Caco-2 (cell line): Measurements from ENCODE around the gene CCDC50. TPM values are rescaled to one million over a fixed set of nuclear protein-coding genes. Genes with fewer than 3 reads are reported as not detected.

Experiments
- BruUV-seq: library from RNA; stranded (reverse); fragments of 400-500 nt; replicated peaks from 2 replicates; lab custom pipeline; 2021; lab: Mats Ljungman, UMichigan
- CTCF ChIA-PET: fragments of 300-600 bp; sonication (Branson Sonifier 250); formaldehyde crosslinking; loops from one replicate; lab custom pipeline; 2022; ENCODE audit warnings: antibody characterized with exemption; lab: Charles Lee
- POLR2A ChIA-PET: fragments of 300-600 bp; sonication (Branson Sonifier 250); formaldehyde crosslinking; loops from one replicate; lab custom pipeline; 2022; ENCODE audit warnings: antibody characterized with exemption; lab: Charles Lee
- DNase-seq, 2 experiments: peaks; one replicate each; pipeline versions ENCODE4 v3.0.0 to v3.0.0-alpha.2; 2020 to 2022
- H3K27me3 ChIP-seq: replicated peaks from 2 replicates; pipeline ENCODE4 v1.6.0; 2011; ENCODE audit warnings: low read length; ENCODE audit not compliant: control insufficient read depth, insufficient read depth
- H3K36me3 ChIP-seq: 2 replicates; pipeline ENCODE4 v1.5.1; 2011; ENCODE audit warnings: low read length; ENCODE audit not compliant: control insufficient read depth, insufficient read depth
- H3K4me1 ChIP-seq: fragments of 250-450 bp; sonication (Bioruptor Pico); 2 replicates; pipeline ENCODE4 v1.5.1; 2020; ENCODE audit warnings: mild to moderate bottlenecking
- H3K4me3 ChIP-seq: 2 replicates; pipeline ENCODE4 v1.5.1; 2011; ENCODE audit warnings: low read depth, mild to moderate bottlenecking, control low read depth, low read length
- H3K9me3 ChIP-seq: fragments of 250-450 bp; sonication (Bioruptor Pico); 2 replicates; pipeline ENCODE4 v1.5.1; 2020; ENCODE audit warnings: mild to moderate bottlenecking, moderate library complexity
- H3K27ac Mint-ChIP-seq: one replicate; pipeline ENCODE4 v1.8.0; 2022; ENCODE audit warnings: mixed read lengths; ENCODE audit not compliant: unreplicated experiment
- H3K27me3 Mint-ChIP-seq: one replicate; pipeline ENCODE4 v1.8.0; 2022; ENCODE audit warnings: mixed read lengths; ENCODE audit not compliant: insufficient read depth, unreplicated experiment
- H3K36me3 Mint-ChIP-seq: one replicate; pipeline ENCODE4 v1.8.0; 2022; ENCODE audit warnings: mild to moderate bottlenecking, mixed read lengths; ENCODE audit not compliant: insufficient read depth, unreplicated experiment
- H3K4me1 Mint-ChIP-seq: one replicate; pipeline ENCODE4 v1.8.0; 2022; ENCODE audit warnings: low read depth, mixed read lengths; ENCODE audit not compliant: unreplicated experiment
- H3K4me3 Mint-ChIP-seq: one replicate; pipeline ENCODE4 v1.8.0; 2022; ENCODE audit warnings: mild to moderate bottlenecking, moderate library complexity, mixed read lengths; ENCODE audit not compliant: unreplicated experiment
- H3K9me3 Mint-ChIP-seq: one replicate; pipeline ENCODE4 v1.8.0; 2022; ENCODE audit warnings: mixed read lengths; ENCODE audit not compliant: unreplicated experiment
- intact Hi-C: fragments of 100-400 bp; cut with micrococcal nuclease; formaldehyde crosslinking; loops from one replicate; pipeline ENCODE4 v1.10.0; 2022; ENCODE audit not compliant: unreplicated experiment
- total RNA-seq: library from RNA; stranded (reverse); gene quantifications from 2 replicates; pipeline ENCODE4 v1.2.3, GENCODE V29; 2022
- TF ChIP-seq, protein P1 (sequence below), 2 experiments: fragments of 200-600 bp in 1 of 2; IDR thresholded peaks; 1 replicate in 1 of 2; 2 replicates in 1 of 2; pipeline versions ENCODE4 v1.5.1 to v1.8.0; 2011 to 2022; ENCODE audit warnings: antibody characterized with exemption in 1 of 2, control low read depth in 1 of 2, inconsistent platforms in 1 of 2, low read depth in 1 of 2, low read length in 1 of 2, mild to moderate bottlenecking in 1 of 2, moderate library complexity in 1 of 2; ENCODE audit not compliant: insufficient read depth in 1 of 2, severe bottlenecking in 1 of 2, unreplicated experiment in 1 of 2

The CCDC50 gene
- total RNA-seq, 1 experiment from 2014 or later = 53.1 TPM

DNA sequence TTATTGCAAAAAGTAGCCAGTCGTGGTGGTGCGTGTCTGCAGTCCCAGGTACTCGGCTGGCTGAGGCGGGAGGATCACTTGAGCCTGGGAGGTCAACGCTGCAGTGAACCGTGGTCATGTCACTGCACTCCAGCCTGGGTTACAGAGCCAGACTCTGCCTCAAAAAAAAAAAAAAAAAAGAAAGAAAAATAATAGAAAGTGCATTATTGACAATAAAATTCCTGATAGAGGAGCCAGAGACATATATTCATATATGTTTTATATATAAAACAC is 88.2 kb downstream of the CCDC50 start:
- intact Hi-C loops = loop anchor here (1.0 to 10.0 kb wide), 4 partner anchors 85 to 1027 kb away; no protein-coding TSS in a partner anchor

DNA sequence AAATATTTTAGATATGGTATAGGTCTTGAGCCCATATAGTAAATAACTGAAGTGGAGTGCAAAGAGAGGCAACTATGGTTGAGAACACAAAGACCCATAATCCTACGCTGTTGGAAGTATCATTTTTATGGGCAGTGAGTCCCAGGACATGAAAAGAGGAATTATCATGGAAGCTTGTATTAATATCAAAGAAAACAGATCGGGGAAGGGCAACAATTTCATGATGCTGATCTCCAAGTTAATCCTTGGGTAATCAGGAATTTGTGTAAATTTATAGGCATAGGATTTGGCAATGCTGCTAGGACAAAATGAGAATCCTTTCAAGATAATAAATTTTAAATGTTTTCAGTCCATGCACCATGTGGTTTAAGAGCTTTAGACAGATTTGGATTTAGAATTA is 91.6 kb downstream of the CCDC50 start:
- no TSS peak for BruUV-seq
- Mint-ChIP-seq H3K27ac (no peak overlapping the region), H3K27me3 (no peaks in the 10 kb centered on the region), H3K9me3 (no peaks in the 10 kb centered on the region), H3K36me3 (no peaks in the 10 kb centered on the region), H3K4me1 (no peaks in the 10 kb centered on the region), H3K4me3 (no peak overlapping the region)
- Histone ChIP-seq H3K36me3 (no peaks in the 10 kb centered on the region), H3K4me1 (no peaks in the 10 kb centered on the region), H3K9me3 (no peaks in the 10 kb centered on the region), H3K4me3 (no peak overlapping the region), H3K27me3 (no peaks in the 10 kb centered on the region)
- CTCF ChIA-PET = no interaction called here
- POLR2A ChIA-PET = no interaction called here
- TF ChIP-seq, protein P1, sequence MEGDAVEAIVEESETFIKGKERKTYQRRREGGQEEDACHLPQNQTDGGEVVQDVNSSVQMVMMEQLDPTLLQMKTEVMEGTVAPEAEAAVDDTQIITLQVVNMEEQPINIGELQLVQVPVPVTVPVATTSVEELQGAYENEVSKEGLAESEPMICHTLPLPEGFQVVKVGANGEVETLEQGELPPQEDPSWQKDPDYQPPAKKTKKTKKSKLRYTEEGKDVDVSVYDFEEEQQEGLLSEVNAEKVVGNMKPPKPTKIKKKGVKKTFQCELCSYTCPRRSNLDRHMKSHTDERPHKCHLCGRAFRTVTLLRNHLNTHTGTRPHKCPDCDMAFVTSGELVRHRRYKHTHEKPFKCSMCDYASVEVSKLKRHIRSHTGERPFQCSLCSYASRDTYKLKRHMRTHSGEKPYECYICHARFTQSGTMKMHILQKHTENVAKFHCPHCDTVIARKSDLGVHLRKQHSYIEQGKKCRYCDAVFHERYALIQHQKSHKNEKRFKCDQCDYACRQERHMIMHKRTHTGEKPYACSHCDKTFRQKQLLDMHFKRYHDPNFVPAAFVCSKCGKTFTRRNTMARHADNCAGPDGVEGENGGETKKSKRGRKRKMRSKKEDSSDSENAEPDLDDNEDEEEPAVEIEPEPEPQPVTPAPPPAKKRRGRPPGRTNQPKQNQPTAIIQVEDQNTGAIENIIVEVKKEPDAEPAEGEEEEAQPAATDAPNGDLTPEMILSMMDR (IDR thresholded peaks at IDR 0.05; ENCODE audit: insufficient read depth in 1 of 2, low read depth in 1 of 2, low read length in 1 of 2, severe bottlenecking in 1 of 2, unreplicated experiment in 1 of 2) = no peak
- DNase-seq = no peak
- intact Hi-C loops = no loop called here

More for the DNA sequence above, 88.2 kb downstream of the CCDC50 start:
- H3K36me3 ChIP-seq = no peaks in the 10 kb centered on the region
- Mint-ChIP-seq H3K9me3 (no peaks in the 10 kb centered on the region), H3K36me3 (no peaks in the 10 kb centered on the region), H3K27ac (no peak overlapping the region), H3K4me1 (no peaks in the 10 kb centered on the region), H3K27me3 (no peaks in the 10 kb centered on the region), H3K4me3 (no peak overlapping the region)
- ChIA-PET POLR2A (no interaction called here), CTCF (no interaction called here)
- no peak for DNase-seq
- no peaks in the 10 kb centered on the region for H3K9me3 ChIP-seq
- BruUV-seq = no TSS peak
- TF ChIP-seq, protein P1 (IDR thresholded peaks at IDR 0.05; ENCODE audit: insufficient read depth in 1 of 2, low read depth in 1 of 2, low read length in 1 of 2, severe bottlenecking in 1 of 2, unreplicated experiment in 1 of 2) = no peak
- H3K4me3 ChIP-seq = no peak overlapping the region
- no peaks in the 10 kb centered on the region for H3K4me1 ChIP-seq
- H3K27me3 ChIP-seq = no peaks in the 10 kb centered on the region

DNA sequence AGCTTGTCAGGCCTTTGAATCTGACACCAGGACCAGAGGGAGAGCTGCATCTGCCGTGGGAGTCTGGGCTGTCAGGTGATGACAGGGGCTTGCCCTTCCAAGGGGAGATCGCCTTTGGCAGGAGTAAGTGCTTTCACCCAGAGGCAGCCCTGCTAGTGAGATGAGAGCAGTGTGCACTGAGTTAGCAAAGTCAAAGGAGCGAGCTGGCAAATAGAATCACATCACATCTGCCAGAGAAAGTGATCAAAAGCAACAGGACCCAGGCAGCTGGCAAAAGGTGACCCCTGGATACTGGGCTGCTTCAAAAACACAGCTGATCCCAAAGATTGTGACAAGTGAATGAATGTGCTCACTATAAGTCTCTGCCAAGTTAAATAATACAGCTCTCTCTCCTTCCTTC is 95.7 kb downstream of the CCDC50 start:
- no peaks in the 10 kb centered on the region for H3K27me3 Mint-ChIP-seq
- H3K4me3 Mint-ChIP-seq = no peak overlapping the region
- intact Hi-C loops = no loop called here
- Histone ChIP-seq H3K27me3 (no peaks in the 10 kb centered on the region), H3K9me3 (no peaks in the 10 kb centered on the region), H3K4me3 (no peak overlapping the region), H3K4me1 (0 out of 2 replicates have a peak, but pooled peaks cover under 1% of the 10 kb centered on the region), H3K36me3 (no peaks in the 10 kb centered on the region)
- TF ChIP-seq, protein P1 (IDR thresholded peaks at IDR 0.05; ENCODE audit: insufficient read depth in 1 of 2, low read depth in 1 of 2, low read length in 1 of 2, severe bottlenecking in 1 of 2, unreplicated experiment in 1 of 2) = no peak
- POLR2A ChIA-PET = no interaction called here
- no peak for DNase-seq
- H3K4me1 Mint-ChIP-seq = peaks cover 2% of the 10 kb centered on the region
- BruUV-seq = no TSS peak
- no peaks in the 10 kb centered on the region for H3K36me3 Mint-ChIP-seq
- CTCF ChIA-PET = no interaction called here
- H3K27ac Mint-ChIP-seq = no peak overlapping the region
- H3K9me3 Mint-ChIP-seq = no peaks in the 10 kb centered on the region
